ENCODE results near the gene IST1. TPM values are rescaled to one million over a fixed set of nuclear protein-coding genes. Genes with fewer than 3 reads are reported as not detected.
"Not testable (repeated sequence)": the region's sequence is repeated elsewhere in the genome, so short reads cannot be mapped to it uniquely, and the experiment has no call there.

Gene IST1
- polyA plus RNA-seq (ENCODE audit: insufficient read depth in 1 of 5, insufficient read length in 5 of 5, low replicate concordance in 1 of 5): 100 to 1,000 TPM; 275 to 371 (median 314) TPM
- long read RNA-seq, donor 1, full-length matches to known transcripts: 36 of 36 reads
- long read RNA-seq, donor 1, partial matches to known transcripts: 0 of 36 reads
- long read RNA-seq, donor 1, other reads (novel, unspliced or antisense): 0 of 36 reads
- long read RNA-seq, donor 2, full-length matches to known transcripts: 35 of 41 reads
- long read RNA-seq, donor 2, partial matches to known transcripts: 6 of 41 reads
- long read RNA-seq, donor 2, other reads (novel, unspliced or antisense): 0 of 41 reads
- long read RNA-seq, donor 3, full-length matches to known transcripts: 33 of 38 reads
- long read RNA-seq, donor 3, partial matches to known transcripts: 0 of 38 reads
- long read RNA-seq, donor 3, other reads (novel, unspliced or antisense): 5 of 38 reads
- long read RNA-seq, donor 4, full-length matches to known transcripts: 17 of 17 reads
- long read RNA-seq, donor 4, partial matches to known transcripts: 0 of 17 reads
- long read RNA-seq, donor 4, other reads (novel, unspliced or antisense): 0 of 17 reads
- long read RNA-seq, donor 5, full-length matches to known transcripts: 47 of 79 reads
- long read RNA-seq, donor 5, partial matches to known transcripts: 32 of 79 reads
- long read RNA-seq, donor 5, other reads (novel, unspliced or antisense): 0 of 79 reads
- long read RNA-seq, donor 6, full-length matches to known transcripts: 53 of 111 reads
- long read RNA-seq, donor 6, partial matches to known transcripts: 58 of 111 reads
- long read RNA-seq, donor 6, other reads (novel, unspliced or antisense): 0 of 111 reads
- long read RNA-seq, donor 7, full-length matches to known transcripts: 39 of 54 reads
- long read RNA-seq, donor 7, partial matches to known transcripts: 5 of 54 reads
- long read RNA-seq, donor 7, other reads (novel, unspliced or antisense): 10 of 54 reads
- long read RNA-seq, donor 8, full-length matches to known transcripts: 16 of 21 reads
- long read RNA-seq, donor 8, partial matches to known transcripts: 5 of 21 reads
- long read RNA-seq, donor 8, other reads (novel, unspliced or antisense): 0 of 21 reads

- peak; percentile 97 to 98 for DNase-seq
Observed at GRCh38 chr16:71894921-71895678, at the start of gene IST1. Gene IST1 (plus strand): TSS chr16:71895531. CDS start chr16:71915641, 20,110 bp downstream.

- DNase-seq: peak; percentile 88 to 92
Observed at GRCh38 chr16:71845639-71846430, 49.5 kb upstream of the IST1 start, which contains the start of gene ATXN1L. Gene ATXN1L (plus strand): TSS chr16:71845976. CDS start chr16:71849741, 3,765 bp downstream.

GRCh38 chr16:71846431-71846830 is 48.9 kb upstream of the IST1 start:
- peak in 1 of 2 donors; percentile 14 for DNase-seq

- DNase-seq: no peak
Observed at GRCh38 chr16:71847096-71847495, 48.2 kb upstream of the IST1 start.

- no peak for DNase-seq
Observed at GRCh38 chr16:71848622-71849021, 46.7 kb upstream of the IST1 start.

- no peak for DNase-seq
Observed at GRCh38 chr16:71851746-71852145, 43.6 kb upstream of the IST1 start.

GRCh38 chr16:71852158-71852557 is 43.2 kb upstream of the IST1 start:
- DNase-seq: no peak

GRCh38 chr16:71852561-71852960 is 42.8 kb upstream of the IST1 start:
- DNase-seq: no peak

DNA sequence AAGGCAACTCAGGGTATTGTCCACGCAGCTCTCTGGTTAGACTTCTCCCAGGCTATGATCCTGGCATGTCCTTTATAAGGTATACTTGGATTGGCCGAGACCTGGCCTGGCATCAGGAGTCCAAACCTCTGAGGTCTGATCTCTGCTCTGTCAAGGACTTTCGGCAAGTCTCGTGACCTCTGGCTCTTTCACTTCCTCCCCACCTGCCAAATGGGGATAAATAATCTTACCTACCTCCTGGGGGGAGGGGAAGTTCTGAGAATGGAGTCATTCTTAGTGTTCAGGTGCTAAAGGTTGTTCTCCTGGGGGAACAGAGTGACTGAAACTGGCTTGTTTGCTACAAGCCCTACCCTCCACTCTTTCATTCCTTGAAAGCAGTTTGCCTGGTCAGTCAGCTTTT is 41.9 kb upstream of the IST1 start:
- no peak for DNase-seq

GRCh38 chr16:71854369-71854948 is 40.9 kb upstream of the IST1 start:
- no peak for DNase-seq

DNA sequence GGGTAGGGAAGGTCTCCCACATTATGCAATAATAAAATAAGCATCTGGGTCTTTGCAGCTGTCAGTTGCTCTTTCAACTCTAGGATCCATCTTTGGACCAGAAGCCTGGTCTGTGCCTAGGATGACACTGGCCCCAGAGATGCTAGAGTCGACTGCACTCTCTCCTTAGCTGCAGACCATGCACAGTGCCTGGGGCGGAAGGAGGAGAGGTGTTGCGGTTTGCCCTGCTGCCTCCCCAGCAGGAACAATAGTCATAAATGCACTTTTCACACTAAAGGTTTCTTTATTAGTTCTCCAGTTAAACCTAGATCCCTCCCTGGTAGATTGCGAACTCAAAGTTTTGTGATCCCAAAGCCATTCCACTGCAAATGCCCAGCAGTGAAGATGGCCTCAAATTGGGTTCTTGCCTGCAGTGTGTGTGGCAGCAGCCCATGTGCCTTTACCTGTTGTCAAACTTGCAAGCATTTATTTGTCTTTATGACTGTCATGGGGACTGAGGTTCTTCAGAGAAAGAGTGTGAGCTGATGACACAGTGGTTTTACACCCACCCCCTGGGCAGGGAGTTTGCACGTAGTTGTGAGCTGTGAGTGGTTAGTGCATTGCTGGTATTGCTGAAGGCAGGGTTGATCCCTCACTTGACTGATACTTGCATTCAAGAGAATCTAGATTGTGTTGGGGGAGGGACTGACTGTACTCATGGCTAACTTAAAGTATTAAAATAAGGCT is 39.2 kb upstream of the IST1 start:
- no peak for DNase-seq

GRCh38 chr16:71859762-71860521 is 35.4 kb upstream of the IST1 start:
- DNase-seq: no peak

GRCh38 chr16:71863995-71864394 is 31.3 kb upstream of the IST1 start:
- no peak for DNase-seq

GRCh38 chr16:71865173-71865863 is 30.0 kb upstream of the IST1 start:
- no peak for DNase-seq

- not testable (repeated sequence) for DNase-seq
Observed at GRCh38 chr16:71867175-71867574, 28.2 kb upstream of the IST1 start.

DNA sequence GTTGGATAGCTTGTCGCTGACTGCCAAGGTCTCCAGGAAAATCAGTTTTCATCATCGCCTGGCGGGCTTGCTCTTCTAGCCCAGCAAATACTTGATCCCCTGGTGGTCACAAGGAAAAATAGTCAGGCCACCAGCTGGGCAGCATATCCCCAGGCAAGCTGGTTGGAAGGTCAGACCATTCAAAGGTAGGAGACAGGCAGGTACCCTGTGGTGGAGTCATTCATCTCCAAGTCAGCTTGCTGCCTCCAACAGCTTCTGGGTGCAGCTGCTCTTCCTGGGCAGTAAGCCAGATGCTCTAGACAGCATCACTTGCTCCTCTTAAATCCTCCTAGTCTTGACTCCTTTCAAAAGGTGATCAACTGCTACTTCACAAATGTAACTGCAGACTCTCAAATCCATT is 27.4 kb upstream of the IST1 start:
- no peak for DNase-seq

- DNase-seq: no peak
Observed at GRCh38 chr16:71869089-71869488, 26.2 kb upstream of the IST1 start.

GRCh38 chr16:71870818-71871217 is 24.5 kb upstream of the IST1 start:
- no peak for DNase-seq

Data from right lung (tissue), 10 donors.